ENCODE results near the gene MSRB2.
A peak's percentile ranks its signal among the peaks of the same experiment; 100 is the strongest.
"Not testable (repeated sequence)": the region's sequence is repeated elsewhere in the genome, so short reads cannot be mapped to it uniquely, and the experiment has no call there.

MSRB2 gene

DNA sequence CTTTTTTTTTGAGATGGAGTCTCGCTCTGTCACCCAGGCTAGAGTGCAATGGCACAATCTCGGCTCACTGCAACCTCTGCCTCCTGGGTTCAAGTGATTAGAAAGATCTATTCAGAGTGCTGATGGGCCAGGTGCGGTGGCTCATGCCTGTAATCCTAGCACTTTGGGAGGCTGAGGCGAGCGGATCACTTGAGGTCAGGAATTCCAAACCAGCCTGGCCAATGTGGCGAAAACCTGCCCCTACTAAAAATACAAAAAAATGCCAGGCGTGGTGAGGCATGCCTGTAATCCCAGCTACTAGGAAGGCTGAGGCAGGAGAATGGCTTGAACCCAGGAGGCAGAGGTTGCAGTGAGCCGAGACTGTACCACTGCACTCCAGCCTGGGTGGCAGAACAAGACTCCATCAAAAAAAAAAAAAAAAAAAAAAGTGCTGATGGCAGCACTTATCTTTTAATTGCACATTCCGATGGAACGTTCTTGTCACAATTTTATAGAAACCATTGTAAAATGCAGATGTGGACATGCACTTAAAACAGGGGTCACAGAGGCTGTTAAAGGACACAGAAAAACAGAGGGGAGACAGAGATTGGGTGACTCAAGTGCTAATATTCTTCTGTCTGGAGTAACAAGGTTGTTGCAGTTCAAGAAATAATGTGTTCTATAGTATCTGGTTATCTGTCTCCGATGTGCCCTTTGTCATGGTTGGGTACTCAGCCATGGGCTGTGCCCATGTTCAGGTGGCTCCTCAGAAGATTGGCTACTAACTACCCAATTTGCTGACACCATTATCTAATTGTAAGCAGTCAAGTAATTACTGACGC lies 25.1 kb upstream of the MSRB2 start:
- DNase-seq (ENCODE audit: low spot score) = not testable (repeated sequence)

DNA sequence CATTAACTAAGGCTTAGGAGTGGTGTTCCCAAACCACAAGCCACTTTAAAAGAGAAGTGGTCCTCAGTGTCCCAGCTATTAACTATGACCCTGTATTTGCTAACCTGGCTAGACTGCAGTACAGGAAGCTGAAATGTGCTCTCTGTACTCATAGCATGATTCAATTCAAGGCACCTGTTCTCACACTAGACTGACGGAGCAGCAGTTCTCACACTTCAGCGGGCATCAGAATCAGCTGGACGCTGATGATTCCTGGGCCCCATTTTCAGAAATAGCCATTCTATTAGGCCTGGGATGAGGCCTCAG lies 24.5 kb upstream of the MSRB2 start:
- DNase-seq (ENCODE audit: low spot score) = no peak

DNA sequence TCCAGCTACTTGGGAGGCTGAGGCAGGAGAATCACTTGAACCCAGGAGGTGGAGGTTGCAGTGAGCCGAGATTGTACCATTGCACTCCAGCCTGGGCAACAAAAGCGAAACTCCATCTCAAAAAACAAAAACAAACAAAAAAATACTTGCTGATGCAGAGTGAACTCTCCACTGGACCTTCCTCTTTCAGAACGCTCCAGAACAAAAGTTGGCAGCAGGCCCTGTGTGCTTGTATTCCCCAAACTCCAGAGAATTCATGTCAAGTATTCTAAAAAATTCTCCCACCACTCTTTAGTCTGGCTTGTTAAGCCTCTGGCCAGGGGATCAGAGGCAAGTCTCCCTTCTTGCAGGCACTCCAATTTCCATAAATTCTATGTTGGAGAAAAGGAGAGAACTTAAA lies 22.8 kb upstream of the MSRB2 start:
- DNase-seq (ENCODE audit: low spot score) = not testable (repeated sequence)

DNA sequence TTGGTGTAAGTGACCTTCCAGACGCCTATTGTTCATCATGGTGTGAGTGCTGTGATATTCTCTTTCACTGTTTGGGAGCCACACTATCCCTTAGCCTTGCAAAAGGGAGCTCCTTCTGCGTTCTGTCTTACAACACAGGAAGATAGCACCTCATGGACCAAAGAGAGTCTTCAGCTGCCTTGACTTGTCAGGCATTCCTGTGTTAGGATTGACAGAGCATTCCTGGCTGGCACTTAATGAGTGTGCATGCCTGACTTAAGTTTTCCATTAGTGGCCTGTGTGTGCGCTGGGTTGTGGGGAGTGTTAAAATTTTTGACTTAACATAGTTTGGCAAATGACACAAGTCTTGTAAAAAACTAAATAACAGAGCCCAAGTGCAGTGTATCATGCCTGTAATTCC lies 21.9 kb upstream of the MSRB2 start:
- DNase-seq (ENCODE audit: low spot score) = no peak

DNA sequence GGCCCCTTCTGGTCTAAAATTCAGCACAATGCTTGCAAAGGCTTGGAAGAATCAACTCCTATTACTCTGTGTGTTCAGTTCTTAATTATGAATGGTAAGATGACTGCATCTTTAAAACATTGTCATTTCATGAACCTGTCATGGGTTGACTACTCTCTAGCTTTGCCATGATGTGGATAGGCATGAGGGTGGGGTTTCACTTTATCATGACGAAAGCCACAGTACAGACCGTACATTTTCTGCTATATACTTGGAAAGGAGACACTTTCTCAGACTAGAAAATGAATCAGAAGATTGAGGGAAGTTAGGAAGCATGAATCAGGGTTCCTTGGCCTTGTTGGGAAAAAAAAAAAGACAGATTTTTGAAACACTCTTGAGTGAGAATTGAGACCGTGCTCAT lies 19.7 kb upstream of the MSRB2 start:
- no peak for DNase-seq (ENCODE audit: low spot score)

DNA sequence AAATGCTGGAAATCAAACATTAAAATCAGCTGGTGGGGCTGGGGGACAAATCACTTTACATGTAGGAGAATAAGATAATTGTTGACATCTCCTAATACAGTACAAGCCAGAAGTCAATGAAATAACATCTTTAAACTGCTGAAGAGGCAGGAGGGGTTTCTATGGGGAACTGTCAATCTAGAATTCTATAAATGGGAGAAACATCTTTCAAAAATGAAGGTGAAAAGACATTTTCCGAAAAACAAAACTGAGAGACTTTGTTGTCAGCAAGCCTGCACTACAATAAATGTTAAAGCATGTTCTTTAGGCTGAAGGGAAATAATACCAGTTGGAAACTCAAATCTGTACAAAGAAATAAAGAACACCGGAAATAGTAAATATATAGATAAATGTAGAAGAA lies 17.3 kb upstream of the MSRB2 start:
- DNase-seq (ENCODE audit: low spot score) = no peak

DNA sequence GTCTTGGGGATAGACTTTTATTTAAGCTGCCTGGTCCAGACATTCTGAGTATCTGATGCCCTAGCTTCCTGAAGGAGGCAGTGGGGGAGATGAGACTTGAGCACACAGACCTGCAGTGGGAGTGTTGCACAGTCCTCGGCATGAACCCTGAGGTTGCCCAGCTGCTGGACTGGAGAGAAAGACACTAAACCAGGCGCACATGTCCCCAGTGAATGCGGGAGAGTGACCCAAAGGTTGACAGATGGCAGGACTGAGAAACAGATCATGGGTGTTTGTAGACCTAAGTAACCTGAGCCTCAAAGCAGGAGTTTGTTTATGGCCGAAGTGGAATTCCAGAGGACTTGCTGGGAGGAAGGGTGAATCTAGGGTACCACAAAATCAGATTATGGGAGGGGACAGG lies 15.7 kb upstream of the MSRB2 start:
- no peak for DNase-seq (ENCODE audit: low spot score)

DNA sequence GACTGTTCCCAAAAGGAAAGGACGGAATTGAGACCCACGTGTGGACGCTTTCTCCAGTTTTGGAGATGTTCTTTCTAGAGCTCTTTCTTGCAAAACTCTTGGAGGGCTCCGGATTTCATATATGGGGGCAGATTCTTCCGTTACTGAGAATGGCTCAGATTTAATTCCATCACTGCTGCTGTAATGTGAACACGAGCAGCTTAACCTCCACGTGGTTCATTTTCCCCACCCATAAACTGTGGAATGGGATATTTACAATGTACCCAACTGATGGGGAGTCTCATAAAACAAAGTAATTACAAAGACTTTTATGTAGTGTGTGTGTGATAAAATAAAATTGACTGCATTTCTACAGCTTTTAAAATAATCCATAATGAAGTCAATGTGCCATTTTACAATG lies 15.1 kb upstream of the MSRB2 start:
- DNase-seq (ENCODE audit: low spot score) = no peak

DNA sequence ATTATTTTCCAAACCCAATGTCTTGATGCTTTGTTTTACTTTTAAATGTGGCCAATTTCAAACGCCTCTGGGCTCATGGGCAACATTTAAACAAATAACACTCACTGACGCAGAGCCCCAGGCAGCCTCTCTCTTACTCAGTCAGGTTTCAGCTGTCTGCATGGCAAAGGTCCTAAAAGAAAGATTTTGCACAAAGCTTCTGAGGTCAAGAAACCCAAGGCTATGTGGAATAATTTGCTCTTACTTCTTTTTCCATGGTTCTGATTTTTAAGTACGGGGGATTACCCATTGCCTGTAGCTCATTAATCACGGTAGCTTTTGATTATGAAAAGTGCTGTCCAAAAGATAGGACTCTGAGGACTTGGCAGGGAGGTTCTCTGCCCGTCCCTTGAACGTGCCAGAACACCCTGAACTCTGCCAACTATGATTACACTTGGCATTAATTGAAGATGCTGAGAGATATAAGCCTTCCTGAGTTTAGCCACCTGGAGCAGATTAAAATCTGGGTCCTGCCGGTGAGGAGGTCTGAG lies 14.1 kb upstream of the MSRB2 start:
- DNase-seq (ENCODE audit: low spot score) = no peak

DNA sequence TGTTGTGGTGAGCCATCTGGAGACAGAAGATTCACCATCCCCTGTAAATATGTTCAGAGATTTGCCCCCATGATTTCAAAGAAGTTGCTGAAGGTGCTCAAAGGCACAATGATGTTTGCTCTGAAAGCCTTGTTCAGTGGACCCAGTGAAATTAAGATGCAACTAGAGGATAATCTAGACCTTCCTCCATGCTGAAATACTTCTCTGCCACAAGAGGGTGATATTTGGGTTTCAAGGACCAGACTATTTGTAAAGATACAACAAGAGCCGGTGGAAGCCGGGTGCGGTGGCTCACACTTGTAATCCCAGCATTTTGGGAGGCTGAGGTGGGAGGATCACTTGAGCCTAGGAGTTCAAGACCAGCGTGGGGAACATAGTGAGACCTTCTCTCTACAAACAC lies 13.5 kb upstream of the MSRB2 start:
- DNase-seq (ENCODE audit: low spot score) = no peak

DNA sequence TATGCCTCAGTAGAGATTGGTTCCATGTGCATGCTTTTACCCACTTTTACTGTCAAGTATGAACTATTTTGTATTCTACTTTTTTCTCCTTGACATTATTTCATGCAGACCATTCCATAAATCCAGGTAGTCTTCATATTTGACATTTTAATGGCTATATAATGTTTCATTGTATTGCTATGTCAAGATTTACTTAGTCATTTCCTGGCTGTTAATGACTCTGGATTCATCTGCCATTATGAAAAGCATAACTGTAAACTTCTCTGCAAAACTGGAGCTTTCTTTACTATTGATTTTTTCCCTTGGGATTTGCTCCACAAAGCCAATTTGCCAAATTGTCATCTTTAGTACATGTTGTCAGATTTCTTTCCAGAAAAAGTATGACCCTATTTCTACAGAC lies 6.8 kb upstream of the MSRB2 start:
- DNase-seq (ENCODE audit: low spot score) = no peak

DNA sequence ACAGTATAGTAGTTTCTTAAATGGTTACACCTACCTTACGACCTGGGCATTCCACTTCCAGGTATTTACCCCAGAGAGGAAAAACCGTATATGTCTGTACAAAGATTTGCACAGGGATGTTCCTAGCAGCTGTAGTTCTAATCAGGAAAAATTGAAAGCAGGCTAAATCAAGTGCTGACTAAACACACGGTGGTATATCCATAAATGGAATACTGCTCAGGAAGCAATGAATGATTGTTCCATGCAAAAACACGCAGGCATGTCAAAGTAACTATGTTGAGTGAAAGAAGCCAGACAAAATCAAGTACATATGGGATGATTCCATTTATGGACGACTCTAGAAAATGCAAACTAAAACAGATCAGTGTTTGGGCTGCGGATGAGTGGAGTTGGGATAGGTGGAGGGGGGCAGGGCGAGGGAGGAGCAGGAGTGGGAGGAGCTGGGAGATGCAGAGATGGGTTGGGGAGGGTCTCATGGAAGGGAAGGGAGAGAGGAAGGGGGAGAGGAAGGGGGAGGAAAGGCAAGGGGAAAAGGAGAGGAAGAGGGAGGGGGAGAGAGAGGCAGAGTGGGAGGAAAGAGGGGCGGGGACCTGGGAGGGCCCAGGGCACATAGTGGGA lies 484 bp upstream of the MSRB2 start:
- DNase-seq (ENCODE audit: low spot score) = no peak

DNA sequence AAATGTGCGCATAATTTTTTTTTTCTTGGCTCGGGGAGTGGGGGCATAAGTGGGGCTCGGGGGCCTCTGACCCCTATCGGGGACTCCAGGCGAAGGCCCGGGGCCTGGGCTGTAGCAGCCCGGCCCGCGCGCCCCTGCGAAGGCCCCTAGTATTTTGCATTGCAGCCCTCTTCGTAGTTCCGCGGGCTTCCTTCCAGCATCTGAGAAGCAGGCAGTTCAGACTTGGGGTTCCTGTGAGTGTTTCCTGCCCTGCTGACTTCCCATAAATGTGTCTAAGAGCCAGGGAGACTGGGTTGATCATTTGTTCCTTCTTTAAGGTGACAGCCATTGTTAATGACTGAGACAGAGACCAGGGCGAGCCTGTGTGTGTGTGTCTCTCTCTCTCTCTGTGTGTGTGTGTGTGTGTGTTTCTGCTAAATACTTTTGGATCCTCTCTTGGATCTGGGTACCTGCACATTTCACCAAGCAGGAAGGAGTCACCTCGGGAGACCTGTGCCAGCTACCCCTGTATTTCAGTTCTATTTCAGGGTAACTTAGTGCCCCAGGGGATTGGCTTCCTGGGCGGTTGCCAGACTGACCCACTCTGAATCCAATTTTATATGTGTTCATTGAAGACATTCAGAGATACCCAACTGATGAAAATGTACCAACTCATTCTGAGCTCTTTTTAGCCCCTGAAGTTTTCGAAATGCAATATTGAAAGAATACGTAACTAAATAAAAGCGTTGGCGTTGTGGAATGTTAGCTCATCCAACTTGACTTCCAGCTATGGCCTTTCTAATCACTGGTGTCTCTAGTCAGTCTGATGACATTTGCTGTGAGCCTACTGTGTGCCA lies 805 bp downstream of the MSRB2 start:
- peak; percentile 31 for DNase-seq (ENCODE audit: low spot score)

DNA sequence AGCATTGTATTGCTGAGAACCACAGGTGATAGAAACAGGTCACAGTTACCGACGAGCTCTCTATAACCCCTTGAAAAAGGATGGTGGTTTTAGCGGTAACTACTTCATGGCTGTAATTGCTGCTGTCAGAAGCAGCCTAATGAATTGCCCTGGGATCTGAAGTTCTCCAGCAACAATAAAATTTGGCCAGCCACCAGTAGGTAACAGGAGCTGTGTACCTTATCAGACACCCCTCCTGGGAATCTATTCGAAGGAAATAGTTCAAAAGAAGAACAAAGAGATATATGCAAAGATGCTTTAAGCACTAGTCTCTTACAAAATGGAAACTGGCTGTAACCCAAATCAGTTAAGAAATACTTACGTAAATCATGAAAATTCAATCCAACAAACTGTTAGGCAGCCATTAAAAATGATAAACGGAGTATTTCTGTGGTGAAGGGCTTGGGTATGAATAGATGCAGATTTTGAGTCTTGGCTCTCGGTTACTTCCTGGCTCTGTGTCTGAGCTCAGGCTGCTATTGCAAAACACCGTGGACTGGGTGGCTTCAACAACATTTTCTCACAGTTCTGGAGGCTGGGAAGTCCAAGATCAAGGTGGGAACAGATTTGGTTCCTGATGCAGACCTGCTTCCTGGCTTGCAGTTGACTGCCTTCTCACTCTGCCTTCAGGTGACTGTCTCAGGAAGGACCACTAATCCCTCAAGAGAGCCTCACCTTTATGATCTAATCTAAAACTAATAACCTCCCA lies 1.6 kb downstream of the MSRB2 start:
- DNase-seq (ENCODE audit: low spot score) = no peak

DNA sequence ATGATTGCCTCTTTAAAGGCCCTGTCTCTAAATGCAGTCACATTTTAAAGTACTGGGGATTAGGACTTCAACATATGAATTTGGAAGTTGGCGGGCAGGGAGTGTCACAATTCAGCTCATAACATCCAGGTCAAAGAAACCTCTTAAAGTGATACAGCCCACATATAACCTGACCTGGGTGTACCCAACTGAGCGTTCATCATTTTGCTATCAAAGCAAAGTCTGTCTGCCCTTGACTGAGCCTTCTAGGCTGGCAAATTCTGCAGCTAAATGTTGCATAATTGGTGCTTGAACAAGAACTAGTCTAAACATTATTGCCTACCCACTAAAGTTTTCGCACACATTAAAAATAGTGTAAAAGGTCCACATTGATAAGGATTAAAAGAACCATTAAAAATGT lies 3.7 kb downstream of the MSRB2 start:
- no peak for DNase-seq (ENCODE audit: low spot score)

DNA sequence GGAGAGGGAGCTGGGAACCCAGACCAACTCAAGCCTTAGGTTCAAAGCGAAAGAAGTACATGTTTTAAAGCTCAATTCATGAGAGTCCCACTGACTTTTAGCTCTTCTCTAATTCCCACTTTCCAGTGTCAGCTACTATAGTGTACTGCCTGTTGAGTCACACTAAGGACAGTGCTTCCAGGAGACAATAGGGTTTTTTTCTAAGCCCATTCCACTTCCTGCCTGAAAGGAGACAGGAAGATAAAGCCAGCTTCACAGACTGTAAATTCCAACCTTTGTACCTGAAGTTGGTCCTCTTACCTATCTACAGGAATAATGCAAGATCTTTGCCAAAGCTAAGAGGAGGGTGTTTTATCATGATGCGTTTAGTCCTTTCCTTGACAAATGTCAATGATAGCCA lies 4.4 kb downstream of the MSRB2 start:
- no peak for DNase-seq (ENCODE audit: low spot score)

DNA sequence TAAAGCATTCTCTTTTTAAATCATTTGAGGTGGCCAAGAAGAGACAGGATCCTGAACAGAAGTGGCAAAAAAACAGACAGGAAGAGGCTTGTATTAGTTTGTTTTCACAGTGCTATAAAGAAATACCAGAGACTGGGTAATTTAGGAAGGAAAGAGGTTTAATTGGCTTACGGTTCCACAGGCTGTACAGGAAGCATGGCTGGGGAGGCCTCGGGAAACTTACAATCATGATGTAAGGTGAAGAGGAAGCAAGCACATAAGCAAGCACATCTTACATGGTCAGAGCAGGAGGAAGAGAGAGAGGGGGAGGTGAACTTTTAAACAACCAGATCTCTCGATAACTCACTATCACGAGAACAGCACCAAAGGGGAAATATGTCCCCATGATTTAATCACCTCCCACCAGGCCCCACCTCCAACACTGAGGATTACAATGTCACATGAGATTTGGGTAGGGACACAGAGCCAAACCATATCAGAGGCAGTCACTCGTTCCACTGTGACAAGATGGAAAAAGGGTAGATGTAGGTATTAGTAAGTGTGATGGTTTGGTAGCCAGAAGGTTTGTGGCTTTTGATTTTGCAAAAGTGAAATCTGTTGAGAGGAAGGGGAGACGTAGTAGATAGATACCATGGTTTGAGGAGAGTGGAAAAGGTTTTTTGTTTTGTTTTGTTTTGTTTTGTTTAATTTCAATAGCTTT lies 5.1 kb downstream of the MSRB2 start:
- no peak for DNase-seq (ENCODE audit: low spot score)

DNA sequence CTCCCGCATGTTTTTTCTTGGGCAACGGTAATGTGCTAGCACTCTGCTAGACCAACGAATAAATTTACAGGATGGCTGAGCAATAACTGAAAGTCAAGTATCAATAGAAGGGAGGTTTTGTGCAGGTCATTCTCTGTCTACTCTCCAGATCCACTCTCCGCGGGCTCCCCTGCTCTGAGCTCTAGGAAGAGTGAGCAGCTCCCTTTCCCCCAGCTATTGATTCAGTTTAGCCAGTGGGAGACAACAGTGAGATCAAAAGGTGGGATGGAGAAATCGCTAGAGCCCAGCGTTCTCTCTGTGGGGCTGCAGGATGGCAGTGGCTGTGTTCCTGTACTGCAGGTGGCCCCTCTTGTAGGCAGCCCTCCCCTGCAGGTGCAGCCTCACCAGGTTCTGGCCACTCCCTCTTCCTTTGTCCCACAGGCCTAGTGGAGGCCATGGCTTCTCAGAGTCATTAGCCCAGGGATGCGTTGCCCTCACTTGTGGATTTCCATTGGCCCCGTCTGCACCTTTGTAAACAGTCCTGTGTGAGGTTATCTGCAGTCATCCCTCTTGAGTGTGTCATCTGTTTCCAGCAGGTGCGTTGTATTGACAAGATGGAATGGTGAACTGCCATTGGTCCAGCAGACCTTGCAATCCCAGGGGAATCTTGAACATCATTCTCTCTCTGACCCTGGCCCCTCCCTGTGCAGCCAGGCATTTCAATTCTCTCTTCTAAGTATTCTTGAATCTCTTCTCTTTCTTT lies 11.1 kb downstream of the MSRB2 start:
- no peak for DNase-seq (ENCODE audit: low spot score)

DNA sequence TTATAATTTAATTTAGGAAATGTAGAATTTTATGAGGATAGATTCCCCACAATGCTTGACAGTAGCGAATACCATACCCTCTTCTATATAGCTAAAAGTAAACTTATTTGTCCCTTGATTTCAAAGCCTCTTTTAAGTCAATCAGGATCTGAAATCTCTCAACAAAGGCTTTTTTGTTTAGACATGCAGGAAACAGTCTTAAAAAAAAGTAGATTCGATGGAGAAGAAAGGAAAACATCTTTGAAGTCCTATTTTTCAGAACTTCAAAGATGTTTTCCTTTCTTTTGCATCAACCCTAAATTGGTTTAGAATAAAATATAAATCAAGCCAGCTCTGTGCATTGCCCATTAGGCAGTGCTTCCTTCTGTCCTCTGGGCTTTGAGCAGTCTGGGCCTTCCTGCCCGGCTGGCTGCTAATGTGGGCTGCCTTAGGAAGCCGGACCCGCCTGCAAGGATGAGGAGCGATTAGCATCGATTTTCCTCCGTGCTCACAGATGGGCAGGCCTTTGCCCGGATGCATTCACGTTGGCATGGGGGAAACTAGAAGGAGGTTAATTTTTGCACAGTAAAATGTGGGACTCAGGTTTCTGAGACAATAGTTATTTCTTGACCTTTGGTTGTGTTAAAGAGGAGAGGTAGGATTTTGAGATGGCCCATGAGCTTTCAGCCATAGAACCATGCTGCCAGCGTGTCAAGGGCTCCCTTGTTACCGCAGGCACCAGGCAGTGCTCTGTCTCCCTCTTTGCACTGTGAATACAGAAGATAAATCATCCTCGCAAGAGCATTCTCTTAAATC lies 15.5 kb downstream of the MSRB2 start:
- no peak for DNase-seq (ENCODE audit: low spot score)
